ENCODE data around the gene CKMT1A. TPM values are rescaled to one million over a fixed set of nuclear protein-coding genes. Genes with fewer than 3 reads are reported as not detected.
"Not testable (repeated sequence)": the region's sequence is repeated elsewhere in the genome, so short reads cannot be mapped to it uniquely, and the experiment has no call there.

Gene CKMT1A
- total RNA-seq, 1 experiment from 2014 or later, result 4.6 TPM

DNA sequence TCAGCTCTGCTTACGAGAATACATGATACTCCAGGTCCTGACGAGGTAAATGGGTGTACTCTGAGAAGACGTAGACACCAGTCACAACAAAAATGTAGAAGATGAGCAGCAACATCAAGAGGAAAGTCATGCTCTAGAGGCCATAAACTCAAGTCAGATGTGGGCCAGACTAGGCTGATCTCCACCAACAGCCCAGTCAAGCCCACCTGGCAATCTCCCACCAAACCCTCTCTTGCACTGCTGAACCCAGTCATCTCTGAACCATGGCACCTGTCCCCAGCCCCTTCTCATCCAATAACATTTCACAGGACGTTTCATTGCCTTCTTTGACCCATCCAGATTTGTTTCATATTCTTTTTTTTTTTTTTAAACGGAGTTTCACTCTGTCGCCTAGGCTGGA is 41.8 kb downstream of the CKMT1A start:
- ChIA-PET POLR2A (no interaction called here), CTCF (no interaction called here)
- H3K27me3 ChIP-seq (ENCODE audit: control insufficient read depth, insufficient read depth, low read length), result no peaks in the 10 kb centered on the region
- in situ Hi-C loops (cut with HindIII; ENCODE audit: low pct_unique_long_range_greater_than_20kb, low sequenced_read_pairs), result no loop called here
- no peak overlapping the region for H3K4me3 ChIP-seq (ENCODE audit: low read depth in 2 of 2, low read length in 2 of 2)
- BruUV-seq (replicated peaks), result no TSS peak
- H3K27ac ChIP-seq (ENCODE audit: low read length), result no peak overlapping the region
- H3K4me1 ChIP-seq (ENCODE audit: control insufficient read depth, insufficient read depth, low read length), result no peaks in the 10 kb centered on the region
- intact Hi-C loops (cut with micrococcal nuclease; ENCODE audit: unreplicated experiment), result no loop called here
- no peak for ATAC-seq
- no peaks in the 10 kb centered on the region for H3K9me3 ChIP-seq (ENCODE audit: control insufficient read depth, insufficient read depth, low read depth, low read length)
- no peaks in the 10 kb centered on the region for H3K36me3 ChIP-seq (ENCODE audit: control insufficient read depth, insufficient read depth, low read length)
- TF ChIP-seq REST (IDR thresholded peaks at IDR 0.05; ENCODE audit: insufficient read depth in 1 of 2, low read depth in 2 of 2, low read length in 1 of 2), result no peak
- TF ChIP-seq, protein P1, sequence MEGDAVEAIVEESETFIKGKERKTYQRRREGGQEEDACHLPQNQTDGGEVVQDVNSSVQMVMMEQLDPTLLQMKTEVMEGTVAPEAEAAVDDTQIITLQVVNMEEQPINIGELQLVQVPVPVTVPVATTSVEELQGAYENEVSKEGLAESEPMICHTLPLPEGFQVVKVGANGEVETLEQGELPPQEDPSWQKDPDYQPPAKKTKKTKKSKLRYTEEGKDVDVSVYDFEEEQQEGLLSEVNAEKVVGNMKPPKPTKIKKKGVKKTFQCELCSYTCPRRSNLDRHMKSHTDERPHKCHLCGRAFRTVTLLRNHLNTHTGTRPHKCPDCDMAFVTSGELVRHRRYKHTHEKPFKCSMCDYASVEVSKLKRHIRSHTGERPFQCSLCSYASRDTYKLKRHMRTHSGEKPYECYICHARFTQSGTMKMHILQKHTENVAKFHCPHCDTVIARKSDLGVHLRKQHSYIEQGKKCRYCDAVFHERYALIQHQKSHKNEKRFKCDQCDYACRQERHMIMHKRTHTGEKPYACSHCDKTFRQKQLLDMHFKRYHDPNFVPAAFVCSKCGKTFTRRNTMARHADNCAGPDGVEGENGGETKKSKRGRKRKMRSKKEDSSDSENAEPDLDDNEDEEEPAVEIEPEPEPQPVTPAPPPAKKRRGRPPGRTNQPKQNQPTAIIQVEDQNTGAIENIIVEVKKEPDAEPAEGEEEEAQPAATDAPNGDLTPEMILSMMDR (IDR thresholded peaks at IDR 0.05), result no peak
- no peak for TF ChIP-seq SIN3A (IDR thresholded peaks at IDR 0.05; ENCODE audit: borderline replicate concordance, insufficient read depth, low read depth, low read length)
- no peak for DNase-seq (ENCODE audit: low read depth, low spot score)

DNA sequence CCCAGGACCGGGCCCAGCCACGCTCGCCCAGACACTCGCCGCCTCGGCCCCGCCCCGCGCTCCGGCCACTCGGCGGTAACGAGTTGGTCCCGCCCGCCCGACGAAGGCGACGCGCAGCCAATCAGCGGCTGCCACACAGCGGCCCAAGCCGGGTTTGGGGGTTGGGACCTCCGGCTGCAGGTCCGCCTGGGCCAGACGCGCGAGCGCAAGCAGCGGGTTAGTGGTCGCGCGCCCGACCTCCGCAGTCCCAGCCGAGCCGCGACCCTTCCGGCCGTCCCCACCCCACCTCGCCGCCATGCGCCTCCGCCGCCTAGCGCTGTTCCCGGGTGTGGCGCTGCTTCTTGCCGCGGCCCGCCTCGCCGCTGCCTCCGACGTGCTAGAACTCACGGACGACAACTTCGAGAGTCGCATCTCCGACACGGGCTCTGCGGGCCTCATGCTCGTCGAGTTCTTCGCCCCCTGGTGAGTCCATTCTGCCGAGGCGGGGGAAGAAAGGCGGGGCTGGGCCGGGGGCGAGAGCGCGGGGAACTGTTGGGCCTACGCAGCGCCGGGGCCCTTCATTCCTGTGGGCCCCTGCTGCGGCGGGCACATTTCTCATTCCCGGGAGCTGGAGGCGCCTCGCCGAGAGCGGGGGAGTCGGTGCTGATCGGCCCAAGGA is 52.7 kb downstream of the CKMT1A start, which contains the start of gene PDIA3:
Gene PDIA3, plus strand, starts transcription at position 194 of the 658 bp plus-strand sequence. Its CDS starts 102 bp downstream, at position 296.
- H3K4me3 ChIP-seq (ENCODE audit: low read depth in 2 of 2, low read length in 2 of 2), result peak within 1 kb of the TSS; percentile 68 to 83
- H3K27me3 ChIP-seq (ENCODE audit: control insufficient read depth, insufficient read depth, low read length); H3K36me3 ChIP-seq (ENCODE audit: control insufficient read depth, insufficient read depth, low read length); H3K4me1 ChIP-seq (ENCODE audit: control insufficient read depth, insufficient read depth, low read length); in situ Hi-C loops (cut with HindIII; ENCODE audit: low pct_unique_long_range_greater_than_20kb, low sequenced_read_pairs); H3K9me3 ChIP-seq (ENCODE audit: control insufficient read depth, insufficient read depth, low read depth, low read length); intact Hi-C loops (cut with micrococcal nuclease; ENCODE audit: unreplicated experiment); CTCF ChIA-PET; BruUV-seq (replicated peaks): not testable (repeated sequence)
- ATAC-seq, result peak; percentile 98
- peak; percentile 32 for DNase-seq (ENCODE audit: low read depth, low spot score)
- peak within 1 kb of the TSS; percentile 81 for H3K27ac ChIP-seq (ENCODE audit: low read length)
- POLR2A ChIA-PET, result interaction anchor here (1.4 kb wide), 1 partner anchor 30 kb away, joined by 8 read pairs; the partner anchor contains the start of gene ELL3
- TF ChIP-seq SIN3A (IDR thresholded peaks at IDR 0.05; ENCODE audit: borderline replicate concordance, insufficient read depth, low read depth, low read length) (0 out of 2 replicates have a peak, but pooled peaks have one; percentile 35), POLR2AphosphoS5 (IDR thresholded peaks at IDR 0.05; ENCODE audit: low read depth, low read length) (peak; percentile 68)

DNA sequence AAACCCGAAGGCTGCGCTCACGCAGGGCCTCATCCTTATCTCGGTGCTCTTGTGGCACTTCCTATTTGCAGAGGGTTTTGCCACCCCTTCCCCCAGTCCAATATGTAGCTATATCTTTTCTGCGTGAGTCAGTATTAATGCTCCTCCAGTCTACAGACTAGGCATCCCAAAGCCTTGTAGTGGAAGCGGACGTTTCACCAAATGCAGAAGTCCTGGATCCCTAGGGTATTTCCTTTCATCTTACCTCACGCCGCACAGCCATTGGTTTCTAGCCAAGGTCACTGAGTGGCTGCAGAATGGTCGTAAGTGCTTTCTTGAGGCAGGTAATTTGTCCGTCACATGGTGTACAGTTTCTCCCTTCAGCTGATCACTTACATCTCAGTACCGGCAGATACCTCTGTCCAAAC is 53.2 kb downstream of the CKMT1A start:
- H3K36me3 ChIP-seq (ENCODE audit: control insufficient read depth, insufficient read depth, low read length); CTCF ChIA-PET; H3K9me3 ChIP-seq (ENCODE audit: control insufficient read depth, insufficient read depth, low read depth, low read length); intact Hi-C loops (cut with micrococcal nuclease; ENCODE audit: unreplicated experiment); H3K4me1 ChIP-seq (ENCODE audit: control insufficient read depth, insufficient read depth, low read length); BruUV-seq (replicated peaks); H3K27me3 ChIP-seq (ENCODE audit: control insufficient read depth, insufficient read depth, low read length); in situ Hi-C loops (cut with HindIII; ENCODE audit: low pct_unique_long_range_greater_than_20kb, low sequenced_read_pairs); DNase-seq (ENCODE audit: low read depth, low spot score); ATAC-seq: not testable (repeated sequence)
- POLR2A ChIA-PET, result interaction anchor here (1.4 kb wide), 1 partner anchor 30 kb away, joined by 8 read pairs; the partner anchor contains the start of gene ELL3
- Histone ChIP-seq H3K4me3 (ENCODE audit: low read depth in 2 of 2, low read length in 2 of 2) (peak overlapping the region; percentile 68 to 83), H3K27ac (ENCODE audit: low read length) (peak overlapping the region; percentile 81)
- TF ChIP-seq TCF7L2 (IDR thresholded peaks at IDR 0.05; ENCODE audit: low read depth, low read length) (peak; percentile 66; the same call in 1 of the 2 replicates), SIN3A (IDR thresholded peaks at IDR 0.05; ENCODE audit: borderline replicate concordance, insufficient read depth, low read depth, low read length) (0 out of 2 replicates have a peak, but pooled peaks have one; percentile 33)
